Cardiac fibroblast (primary cell): ENCODE results near the gene SLC4A5.
"Not testable (repeated sequence)": the region's sequence is repeated elsewhere in the genome, so short reads cannot be mapped to it uniquely, and the experiment has no call there.

ENCODE experiments used
- DNase-seq, 2 donors: peaks; one replicate each; pipeline versions ENCODE4 v3.0.0 to v3.0.0-alpha.2; 2010; ENCODE audit warnings: low read depth in 2 of 2
- H3K4me3 ChIP-seq, 2 donors: replicated peaks in 1 of 2; 1 replicate in 1 of 2; 2 replicates in 1 of 2; pipeline ENCODE4 v1.5.1; 2011; ENCODE audit warnings: low read depth in 2 of 2, low read length in 2 of 2, mild to moderate bottlenecking in 2 of 2, moderate library complexity in 1 of 2
- TF ChIP-seq, protein P1 (sequence below): IDR thresholded peaks from one replicate; pipeline ENCODE4 v1.5.1; 2011; ENCODE audit warnings: low read depth, mild to moderate bottlenecking, low read length, inconsistent platforms

The SLC4A5 gene

DNA sequence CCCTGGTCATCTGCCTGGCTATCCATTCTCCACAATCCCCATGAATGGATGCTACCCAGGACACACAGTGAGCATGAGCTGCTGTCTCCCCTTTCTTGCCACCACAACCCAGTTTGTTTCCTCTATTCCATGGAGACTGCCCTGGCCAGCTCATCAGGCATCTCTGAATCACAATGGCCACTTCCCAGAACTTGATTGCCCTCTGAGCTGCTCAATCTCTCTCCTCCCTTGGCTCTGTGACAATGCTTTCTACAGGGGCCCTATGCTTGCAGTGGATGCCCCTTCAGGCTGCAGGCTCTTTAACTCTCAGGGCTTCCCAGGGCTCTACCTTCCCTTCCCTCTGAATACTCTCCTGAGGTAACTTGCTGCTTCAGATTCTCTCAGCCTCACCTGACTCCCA lies 14.4 kb upstream of the SLC4A5 start:
- TF ChIP-seq, protein P1, sequence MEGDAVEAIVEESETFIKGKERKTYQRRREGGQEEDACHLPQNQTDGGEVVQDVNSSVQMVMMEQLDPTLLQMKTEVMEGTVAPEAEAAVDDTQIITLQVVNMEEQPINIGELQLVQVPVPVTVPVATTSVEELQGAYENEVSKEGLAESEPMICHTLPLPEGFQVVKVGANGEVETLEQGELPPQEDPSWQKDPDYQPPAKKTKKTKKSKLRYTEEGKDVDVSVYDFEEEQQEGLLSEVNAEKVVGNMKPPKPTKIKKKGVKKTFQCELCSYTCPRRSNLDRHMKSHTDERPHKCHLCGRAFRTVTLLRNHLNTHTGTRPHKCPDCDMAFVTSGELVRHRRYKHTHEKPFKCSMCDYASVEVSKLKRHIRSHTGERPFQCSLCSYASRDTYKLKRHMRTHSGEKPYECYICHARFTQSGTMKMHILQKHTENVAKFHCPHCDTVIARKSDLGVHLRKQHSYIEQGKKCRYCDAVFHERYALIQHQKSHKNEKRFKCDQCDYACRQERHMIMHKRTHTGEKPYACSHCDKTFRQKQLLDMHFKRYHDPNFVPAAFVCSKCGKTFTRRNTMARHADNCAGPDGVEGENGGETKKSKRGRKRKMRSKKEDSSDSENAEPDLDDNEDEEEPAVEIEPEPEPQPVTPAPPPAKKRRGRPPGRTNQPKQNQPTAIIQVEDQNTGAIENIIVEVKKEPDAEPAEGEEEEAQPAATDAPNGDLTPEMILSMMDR = no peak
- H3K4me3 ChIP-seq = no peak overlapping the region
- peak in 1 of 2 donors; percentile 25 for DNase-seq

DNA sequence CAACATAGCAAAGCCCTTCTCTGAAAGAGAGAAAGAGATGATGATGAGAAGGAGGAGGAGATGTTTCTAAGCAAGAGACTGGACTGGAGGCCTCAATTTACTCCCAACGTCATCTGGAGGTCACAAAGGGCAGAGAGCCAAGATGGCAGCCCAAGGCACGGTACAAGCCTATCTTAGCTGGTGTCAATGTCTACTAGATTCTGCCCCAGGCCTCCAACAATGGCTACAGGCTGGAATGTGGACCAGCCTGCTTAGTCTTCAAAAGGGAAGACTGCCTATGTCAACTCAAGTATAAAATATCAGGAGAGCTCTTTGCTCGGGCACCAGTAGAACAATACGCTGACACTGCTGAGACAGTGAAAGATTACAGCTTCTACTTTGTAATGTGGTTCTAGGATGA lies 6.7 kb upstream of the SLC4A5 start:
- TF ChIP-seq, protein P1 = no peak
- H3K4me3 ChIP-seq = no peak overlapping the region
- DNase-seq = no peak

DNA sequence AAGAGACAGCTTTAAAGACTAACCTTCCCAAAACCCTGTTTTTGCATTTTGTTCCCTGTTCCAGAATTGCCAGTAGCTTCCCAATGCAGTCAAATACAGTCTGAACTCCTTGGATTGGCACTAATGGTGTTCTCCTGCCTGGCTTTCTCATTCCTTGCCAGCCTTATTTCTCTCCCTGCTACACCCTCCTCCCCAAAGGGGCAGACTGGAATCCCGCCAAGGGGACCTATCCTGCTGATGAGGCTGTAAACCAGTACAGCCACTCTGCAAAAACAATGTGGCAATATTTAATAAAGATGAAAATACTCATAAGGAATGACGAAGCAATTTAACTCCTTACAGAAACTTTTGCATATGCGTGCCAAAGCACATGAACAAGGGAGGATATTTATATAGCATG lies 4.5 kb upstream of the SLC4A5 start:
- no peak for DNase-seq
- no peak overlapping the region for H3K4me3 ChIP-seq
- TF ChIP-seq, protein P1 = no peak

DNA sequence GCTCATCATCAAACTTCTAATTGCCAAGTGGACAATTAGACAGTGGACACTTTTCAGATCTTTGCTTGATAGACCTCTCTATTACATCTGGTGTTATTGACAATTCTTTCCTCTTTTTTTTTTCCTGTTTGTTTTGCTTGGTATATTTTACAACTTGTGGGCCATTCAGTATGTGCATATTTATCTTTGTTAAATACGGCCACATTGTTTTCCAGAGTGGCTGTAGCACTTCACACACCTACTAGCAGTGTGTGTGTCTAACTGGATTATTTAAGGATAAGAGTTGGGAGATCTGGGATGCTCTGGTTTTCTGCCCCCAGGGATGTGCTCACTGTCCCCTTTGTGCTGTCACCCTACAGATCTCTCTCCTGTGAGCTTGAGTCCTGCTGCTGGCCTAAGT lies 4.1 kb upstream of the SLC4A5 start:
- no peak for DNase-seq
- TF ChIP-seq, protein P1 = no peak
- no peak overlapping the region for H3K4me3 ChIP-seq

DNA sequence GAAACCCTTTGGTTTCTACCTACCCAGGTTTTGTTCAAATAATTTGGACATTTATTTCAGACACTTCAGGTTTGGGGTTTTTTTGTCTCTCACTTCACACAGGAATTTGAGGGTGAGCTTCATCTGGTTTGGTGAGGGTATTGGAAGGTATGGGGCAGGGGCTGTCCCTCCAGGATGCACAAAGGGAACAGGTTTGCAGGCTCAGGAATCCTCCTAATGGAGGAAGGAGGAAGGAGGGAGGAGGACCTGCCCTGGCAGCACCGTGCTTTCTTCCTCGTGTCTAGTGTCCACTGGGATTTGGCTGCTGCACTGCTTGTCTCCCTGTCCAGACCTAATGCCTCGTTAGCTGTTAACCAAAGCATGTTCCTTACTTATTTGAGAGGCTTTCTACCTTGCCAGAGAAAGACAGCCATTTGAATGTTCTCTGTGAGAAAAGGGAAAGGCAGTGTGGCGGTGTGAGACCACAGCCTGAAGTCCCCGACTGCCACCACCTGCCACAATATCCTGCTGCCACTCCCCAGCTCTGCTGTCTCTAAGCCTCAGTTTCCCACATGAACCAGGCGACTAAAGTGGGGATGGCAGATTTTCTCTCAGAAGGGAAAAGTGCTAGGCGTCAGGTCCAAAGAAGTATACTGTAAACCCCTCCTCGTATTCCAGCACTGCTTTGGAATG lies 2.2 kb upstream of the SLC4A5 start:
- no peak overlapping the region for H3K4me3 ChIP-seq
- DNase-seq = no peak
- TF ChIP-seq, protein P1 = no peak

DNA sequence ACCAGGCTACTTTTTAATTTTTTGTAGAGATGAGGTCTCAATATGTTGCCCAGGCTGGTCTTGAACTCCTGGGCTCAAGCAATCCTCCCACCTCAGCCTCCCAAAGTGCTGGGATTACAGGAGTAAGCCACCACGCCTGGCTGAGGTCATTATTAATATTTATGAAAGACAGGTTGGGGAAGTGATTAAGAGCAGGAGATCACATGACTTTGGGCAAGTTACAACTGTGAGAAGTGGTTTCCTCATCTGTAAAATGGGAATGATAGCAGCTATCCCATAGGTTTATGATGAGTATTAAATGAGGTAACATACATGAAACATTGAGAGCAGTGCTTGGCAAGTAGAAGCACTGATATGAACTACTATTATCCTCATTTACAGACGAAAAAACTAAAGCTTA lies 7.0 kb downstream of the SLC4A5 start:
- DNase-seq, H3K4me3 ChIP-seq: not testable (repeated sequence)

DNA sequence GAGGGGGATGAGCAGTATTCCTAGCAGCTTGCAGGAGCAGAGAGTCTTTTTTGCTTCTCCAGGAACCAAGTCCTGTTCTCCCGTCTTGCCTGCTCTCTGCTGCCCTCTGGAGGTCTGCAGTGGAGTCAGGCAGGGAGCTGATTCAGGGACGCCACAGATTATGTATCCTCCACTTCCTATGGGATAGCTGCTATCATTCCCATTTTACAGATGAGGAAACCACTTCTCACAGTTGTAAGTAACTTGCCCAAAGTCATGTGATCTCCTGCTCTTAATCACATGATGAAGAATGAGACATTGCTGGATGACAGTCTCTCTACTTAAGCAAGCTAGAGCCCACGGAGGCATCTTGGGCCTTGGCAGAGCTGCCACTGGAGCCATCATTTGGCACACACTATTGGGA lies 8.3 kb downstream of the SLC4A5 start:
- TF ChIP-seq, protein P1 = peak; percentile 98
- H3K4me3 ChIP-seq = no peak overlapping the region
- peak; percentile 78 to 86 for DNase-seq
